Tibial artery (tissue), 4 donors: ENCODE results near the gene ANKRD49.

Experiments used
- DNase-seq, 2 donors: peaks; one replicate each; pipeline ENCODE4 v3.0.0-alpha.2; 2019
- H3K27ac ChIP-seq, 2 donors: fragments of 200-600 bp; sonication (generic) in 1 of 2; 1 replicate in 1 of 2; 2 replicates in 1 of 2; pipeline ENCODE4 v1.5.1; 2018 to 2019; ENCODE audit warnings: mild to moderate bottlenecking in 1 of 2
- H3K27me3 ChIP-seq, 2 donors: fragments of 200-600 bp; sonication (generic) in 1 of 2; one replicate each; pipeline versions ENCODE4 v1.5.1 to v1.6.0; 2016 to 2019
- H3K36me3 ChIP-seq, 3 donors: fragments of 200-600 bp; sonication (generic) in 2 of 3; one replicate each; pipeline ENCODE4 v1.5.1; 2016 to 2019; ENCODE audit warnings: mild to moderate bottlenecking in 2 of 3
- H3K4me1 ChIP-seq, 4 donors: fragments of 200-600 bp; sonication (generic) in 2 of 4; 1 replicate in 3 of 4; 2 replicates in 1 of 4; pipeline ENCODE4 v1.5.1; 2016 to 2019
- H3K4me3 ChIP-seq, 2 donors: fragments of 200-600 bp; sonication (generic) in 1 of 2; 1 replicate in 1 of 2; 2 replicates in 1 of 2; pipeline ENCODE4 v1.5.1; 2018 to 2019; ENCODE audit warnings: mild to moderate bottlenecking in 2 of 2
- H3K9me3 ChIP-seq, 3 donors: fragments of 200-600 bp; sonication (generic) in 1 of 3; one replicate each; pipeline ENCODE4 v1.5.1; 2016 to 2019
- CTCF ChIP-seq, 2 experiments: fragments of 200-600 bp in 1 of 2; fragments of 450-650 bp in 1 of 2; IDR thresholded peaks; one replicate each; pipeline ENCODE4 v1.5.1; 2017 to 2019; ENCODE audit warnings: antibody characterized with exemption in 2 of 2, mild to moderate bottlenecking in 1 of 2, moderate library complexity in 1 of 2
- intact Hi-C: fragments of 100-400 bp; cut with DNase I; formaldehyde crosslinking; loops from one replicate; pipeline ENCODE4 v1.15.0; 2023; ENCODE audit warnings: low total_unique reads

Gene ANKRD49

GRCh38 chr11:94459576-94459975 lies 34.2 kb upstream of the ANKRD49 start:
- TF ChIP-seq CTCF (IDR thresholded peaks at IDR 0.05) = no peak
- Histone ChIP-seq H3K4me3 (no peak overlapping the region), H3K9me3 (no peaks in the 10 kb centered on the region), H3K27ac (no peak overlapping the region), H3K4me1 (no peaks in the 10 kb centered on the region), H3K27me3 (no peaks in the 10 kb centered on the region), H3K36me3 (peaks cover 15 to 51% (median 30%) of the 10 kb centered on the region in 3 donors)
- no peak for DNase-seq
- intact Hi-C loops = no loop called here

- Histone ChIP-seq H3K4me1 (no peaks in the 10 kb centered on the region), H3K9me3 (no peaks in the 10 kb centered on the region), H3K27me3 (no peaks in the 10 kb centered on the region), H3K4me3 (no peak overlapping the region), H3K36me3 (peaks cover 18 to 54% (median 31%) of the 10 kb centered on the region in 3 donors), H3K27ac (no peak overlapping the region)
- no peak for TF ChIP-seq CTCF (IDR thresholded peaks at IDR 0.05)
- no peak for DNase-seq
- intact Hi-C loops = no loop called here
Measured at GRCh38 chr11:94469416-94469815, 24.4 kb upstream of the ANKRD49 start.

GRCh38 chr11:94472916-94473799 lies 20.6 kb upstream of the ANKRD49 start:
- no peaks in the 10 kb centered on the region for H3K4me1 ChIP-seq
- no peak overlapping the region for H3K4me3 ChIP-seq
- no peak overlapping the region for H3K27ac ChIP-seq
- peaks cover 24 to 68% (median 30%) of the 10 kb centered on the region in 3 donors for H3K36me3 ChIP-seq
- DNase-seq = no peak
- no peaks in the 10 kb centered on the region for H3K9me3 ChIP-seq
- intact Hi-C loops = no loop called here
- H3K27me3 ChIP-seq = no peaks in the 10 kb centered on the region
- TF ChIP-seq CTCF (IDR thresholded peaks at IDR 0.05) = no peak

- DNase-seq = no peak
- no peak for TF ChIP-seq CTCF (IDR thresholded peaks at IDR 0.05)
- Histone ChIP-seq H3K4me1 (no peaks in the 10 kb centered on the region), H3K27ac (no peak overlapping the region), H3K9me3 (no peaks in the 10 kb centered on the region), H3K36me3 (peaks cover 35 to 71% (median 41%) of the 10 kb centered on the region in 3 donors), H3K27me3 (no peaks in the 10 kb centered on the region), H3K4me3 (no peak overlapping the region)
- intact Hi-C loops = no loop called here
Measured at GRCh38 chr11:94477624-94478023, 16.2 kb upstream of the ANKRD49 start.

- Histone ChIP-seq H3K36me3 (peaks cover 53 to 72% (median 65%) of the 10 kb centered on the region in 3 donors), H3K4me1 (no peaks in the 10 kb centered on the region), H3K9me3 (no peaks in the 10 kb centered on the region), H3K27me3 (no peaks in the 10 kb centered on the region), H3K27ac (no peak overlapping the region), H3K4me3 (no peak overlapping the region)
- no peak for DNase-seq
- intact Hi-C loops = no loop called here
- no peak for TF ChIP-seq CTCF (IDR thresholded peaks at IDR 0.05)
Measured at GRCh38 chr11:94481342-94481741, 12.4 kb upstream of the ANKRD49 start.
